HG02943 (cell line): ENCODE measurements around the gene NTN1.
"Not testable (repeated sequence)": the region's sequence is repeated elsewhere in the genome, so short reads cannot be mapped to it uniquely, and the experiment has no call there.

Experiments used
- ATAC-seq: cut with Tn5 transposase; IDR thresholded peaks from one replicate; pipeline ENCODE4 v1.9.1; 2021; ENCODE audit warnings: mild to moderate bottlenecking, low read depth, moderate library complexity; ENCODE audit not compliant: unreplicated experiment

NTN1 gene

GRCh38 chr17:9148905-9149525, 127.7 kb downstream of the NTN1 start:
- no peak for ATAC-seq

DNA sequence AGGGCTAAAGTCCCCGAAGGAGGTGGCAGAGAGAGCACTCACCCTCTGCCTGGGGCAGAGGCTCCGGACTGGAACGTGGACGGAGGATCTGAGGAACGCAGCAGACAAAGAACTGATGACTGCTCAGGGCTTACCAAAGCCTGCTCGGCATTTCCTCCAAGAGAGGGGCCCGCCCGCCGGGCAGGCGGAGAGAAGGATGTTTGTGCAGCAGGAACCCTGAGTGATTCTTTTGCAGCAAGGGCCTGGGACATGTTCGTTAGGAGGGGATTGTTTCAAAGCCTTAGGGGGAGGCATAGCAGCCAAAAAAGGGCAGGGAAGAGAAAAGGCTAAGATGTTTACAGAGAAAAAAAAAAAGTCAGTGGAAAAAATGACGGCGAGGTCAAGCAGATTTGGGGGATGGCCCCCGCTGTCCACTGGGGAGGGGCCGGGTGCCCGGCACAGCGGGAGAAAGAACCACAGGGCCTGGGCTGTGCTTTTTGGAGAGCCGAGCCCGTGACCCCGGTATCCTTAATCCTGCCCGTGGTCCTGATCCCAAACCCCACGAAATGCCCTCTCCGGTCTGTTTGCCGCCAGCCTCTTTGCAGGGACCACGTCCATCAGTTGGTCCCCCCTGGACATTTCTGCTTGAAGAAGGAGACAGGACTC, 129.3 kb downstream of the NTN1 start:
- no peak for ATAC-seq

DNA sequence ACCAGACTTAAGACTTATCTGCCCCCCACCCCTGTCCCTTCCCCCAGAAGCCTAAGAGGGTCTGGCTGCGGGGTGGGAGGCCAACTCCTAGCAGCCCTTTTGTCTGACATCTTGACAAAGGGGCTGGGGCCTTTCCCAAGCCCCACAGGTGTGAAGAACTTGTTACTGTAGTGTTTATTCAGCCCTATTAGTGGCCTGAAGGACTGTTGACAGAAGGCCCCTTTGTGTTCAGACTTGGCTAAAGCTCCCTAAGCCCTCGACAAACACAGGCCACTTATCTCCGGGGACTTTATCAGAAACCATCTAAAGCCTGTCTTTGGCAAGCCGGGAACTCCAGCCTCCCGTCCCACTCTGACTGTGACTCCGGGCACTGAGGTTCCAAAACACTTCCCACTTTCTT, 129.8 kb downstream of the NTN1 start:
- no peak for ATAC-seq

- not testable (repeated sequence) for ATAC-seq
Measured at GRCh38 chr17:9151740-9152139, 130.4 kb downstream of the NTN1 start.

GRCh38 chr17:9158544-9159452, 137.5 kb downstream of the NTN1 start:
- no peak for ATAC-seq

DNA sequence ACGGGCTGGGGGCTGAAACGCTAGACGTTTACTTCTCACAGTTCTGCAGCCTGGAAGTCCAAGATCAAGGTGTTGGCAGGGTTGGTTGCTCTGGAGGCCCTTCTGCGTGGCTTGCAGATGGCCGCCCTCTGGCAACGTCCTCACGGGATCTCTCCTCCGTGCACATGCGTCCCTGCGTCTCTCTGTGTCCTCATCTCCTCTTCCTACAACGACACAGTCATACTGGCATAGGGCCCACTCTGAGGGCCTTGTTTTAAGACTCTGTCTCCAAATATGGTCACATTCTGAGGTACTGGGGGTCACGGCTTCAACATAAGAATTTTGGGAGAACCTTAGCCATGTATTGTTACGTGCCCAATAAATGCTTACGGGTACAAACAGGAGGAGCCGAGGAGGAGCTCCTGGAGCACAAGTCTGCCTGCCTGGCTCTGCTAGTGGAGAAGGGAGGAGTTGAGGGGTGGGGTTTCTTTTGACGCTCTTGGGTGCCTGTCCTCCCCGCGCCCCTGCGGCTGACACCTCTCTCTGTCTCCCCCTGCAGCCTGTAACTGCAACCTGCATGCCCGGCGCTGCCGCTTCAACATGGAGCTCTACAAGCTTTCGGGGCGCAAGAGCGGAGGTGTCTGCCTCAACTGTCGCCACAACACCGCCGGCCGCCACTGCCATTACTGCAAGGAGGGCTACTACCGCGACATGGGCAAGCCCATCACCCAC, 141.1 kb downstream of the NTN1 start:
- no peak for ATAC-seq

GRCh38 chr17:9166788-9167187, 145.5 kb downstream of the NTN1 start:
- no peak for ATAC-seq

DNA sequence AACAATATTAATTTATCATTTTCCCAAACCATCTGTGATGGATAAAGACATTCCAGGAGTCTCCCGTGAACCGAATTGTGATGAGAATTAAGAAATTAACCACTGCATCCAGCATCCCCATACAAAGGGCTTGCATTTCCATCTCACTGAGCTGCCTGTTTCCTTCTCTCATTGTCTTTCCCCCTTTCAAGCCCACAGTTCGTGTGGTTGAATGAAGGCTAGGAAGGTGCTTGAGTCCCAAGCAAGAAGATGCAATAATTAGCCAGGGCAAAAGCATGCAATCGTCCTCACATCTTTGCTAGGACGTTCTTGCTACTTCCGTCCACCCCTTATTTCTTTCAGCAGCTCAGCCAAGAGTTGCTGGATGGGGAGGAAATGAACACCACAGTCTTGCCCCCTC, 146.1 kb downstream of the NTN1 start:
- ATAC-seq = no peak

GRCh38 chr17:9169116-9169515, 147.8 kb downstream of the NTN1 start:
- no peak for ATAC-seq

GRCh38 chr17:9170336-9170735, 149.0 kb downstream of the NTN1 start:
- no peak for ATAC-seq

DNA sequence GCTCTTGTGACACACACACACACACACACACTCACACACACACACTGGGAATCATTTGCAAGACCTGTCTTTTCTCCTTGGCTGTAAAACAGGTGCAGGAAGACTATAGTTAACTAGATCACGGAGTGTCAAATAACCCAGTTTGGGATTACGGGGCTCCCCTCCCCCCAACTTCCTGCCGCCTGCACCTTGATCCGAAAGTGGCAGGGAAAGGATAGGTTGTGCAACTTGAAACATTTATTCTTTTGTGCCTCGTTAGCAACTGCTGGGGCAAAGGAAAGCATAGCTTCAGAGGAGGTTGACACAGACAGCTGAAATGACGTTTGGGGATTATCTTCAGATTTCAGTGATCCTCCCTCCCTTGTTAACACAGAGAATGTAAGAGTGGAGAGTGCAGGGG, 149.5 kb downstream of the NTN1 start:
- no peak for ATAC-seq

GRCh38 chr17:9173386-9173983, 152.2 kb downstream of the NTN1 start:
- no peak for ATAC-seq

DNA sequence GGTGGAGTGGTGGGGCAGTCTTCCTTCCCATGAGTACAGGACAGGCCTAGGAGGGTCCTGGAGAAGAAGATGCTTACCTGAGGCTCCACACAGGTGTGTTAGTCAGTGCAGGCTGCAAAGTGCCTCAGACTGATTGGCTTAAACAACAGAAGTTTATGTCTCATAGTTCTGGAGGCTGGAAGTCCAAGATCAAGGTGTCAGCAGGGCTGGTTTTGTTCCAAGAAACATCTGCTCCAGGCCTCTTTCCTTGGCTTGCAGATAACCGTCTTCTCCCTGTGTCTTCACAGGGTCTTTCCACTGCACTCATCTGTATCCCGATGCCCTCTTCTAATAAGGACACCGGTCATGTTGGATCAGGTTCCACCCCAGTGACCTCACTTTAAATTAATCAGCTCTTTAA, 153.0 kb downstream of the NTN1 start:
- ATAC-seq = no peak

DNA sequence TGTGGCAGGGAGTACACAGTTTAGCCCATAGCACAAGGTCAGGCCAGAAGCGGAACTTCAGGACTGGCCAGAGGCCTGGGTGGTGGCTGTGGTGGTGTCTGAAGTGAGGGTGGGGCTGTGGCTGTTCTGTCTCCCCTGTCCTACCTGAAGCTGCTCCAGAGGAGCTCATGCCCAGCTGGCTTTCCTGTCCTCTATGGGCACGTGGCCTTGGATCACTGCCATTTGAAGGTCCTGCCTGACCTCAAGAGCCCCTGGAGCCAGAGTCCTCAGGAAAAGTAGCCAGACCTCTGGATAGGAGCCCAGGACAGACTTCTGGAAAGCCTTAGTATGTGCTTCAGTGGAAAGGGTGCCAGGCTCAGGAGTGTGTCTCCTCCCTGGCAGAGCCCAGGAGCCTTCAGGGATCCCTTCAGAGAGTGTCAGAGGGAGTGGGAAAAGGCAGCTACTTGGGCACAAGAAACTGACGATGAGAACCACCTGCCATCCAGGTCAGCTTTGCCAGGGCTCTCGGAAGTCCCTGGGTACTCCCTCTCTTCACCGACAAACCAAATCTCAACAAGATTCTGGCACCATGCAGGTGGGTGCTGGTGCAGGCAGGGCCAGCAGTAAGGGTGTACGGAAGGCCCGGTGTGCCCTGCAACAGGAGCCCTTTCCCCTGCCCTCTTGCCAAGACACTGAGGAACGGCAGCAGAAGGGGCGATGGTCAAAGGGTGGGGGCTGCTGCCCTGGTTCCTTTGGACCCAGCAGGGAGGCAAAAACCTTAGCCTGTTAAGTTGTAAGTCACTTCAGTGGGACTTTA, 153.7 kb downstream of the NTN1 start:
- no peak for ATAC-seq

DNA sequence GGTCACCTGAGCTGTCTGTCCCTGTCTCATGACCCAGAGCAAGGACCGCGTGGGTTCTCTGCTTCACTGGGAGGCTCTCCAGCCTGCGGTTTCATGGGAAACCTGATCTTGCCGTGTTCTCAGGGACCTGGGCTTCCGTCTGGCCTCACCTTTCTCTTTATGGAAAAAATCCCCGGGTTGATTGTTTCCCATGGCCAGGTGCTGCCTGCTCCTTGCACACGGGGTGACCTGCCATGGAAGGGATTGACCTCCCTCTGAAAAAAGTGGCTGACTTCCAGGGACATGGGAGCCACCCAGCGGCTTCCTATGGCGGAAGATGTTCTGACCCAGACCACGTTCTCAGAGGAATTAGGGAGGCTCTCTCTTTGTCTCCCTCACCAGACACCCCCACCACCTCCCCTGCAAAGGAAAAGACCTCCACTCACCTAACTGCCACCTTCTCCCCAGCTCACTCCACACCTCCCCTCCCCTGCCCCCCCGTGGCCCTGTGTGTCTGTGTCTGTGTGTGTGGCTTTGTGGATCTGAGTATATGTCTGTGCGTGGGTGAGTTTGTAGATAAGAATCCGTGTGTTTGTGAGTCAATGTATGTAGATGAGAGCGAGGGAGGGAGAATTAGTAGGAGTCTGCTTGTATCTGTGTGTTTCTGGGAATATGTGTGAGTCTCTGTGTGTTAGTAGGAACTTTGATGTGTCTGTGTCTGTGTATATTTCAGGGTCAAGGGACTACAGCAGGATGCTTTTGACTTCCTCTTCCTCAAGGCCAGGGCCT, 154.6 kb downstream of the NTN1 start:
- no peak for ATAC-seq

DNA sequence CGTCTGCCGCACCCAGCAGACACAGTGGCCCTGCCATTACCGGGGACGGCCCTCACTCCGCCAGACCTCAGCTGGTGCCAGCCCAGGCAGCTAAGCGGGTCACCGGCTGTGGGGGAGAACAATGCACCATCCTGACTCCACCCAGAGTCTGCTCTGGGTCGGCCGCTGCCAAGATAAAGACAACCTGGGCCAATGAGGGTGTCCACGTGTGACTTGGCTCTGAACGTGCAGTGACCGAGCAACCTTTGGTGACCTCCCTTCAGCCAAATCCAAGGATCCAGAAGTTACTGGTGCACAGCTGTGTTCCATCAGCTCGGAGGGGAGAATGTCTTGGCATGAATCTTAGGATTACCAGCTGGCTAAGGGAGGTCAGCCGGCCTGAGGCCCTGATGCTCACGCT, 155.9 kb downstream of the NTN1 start:
- ATAC-seq = no peak

DNA sequence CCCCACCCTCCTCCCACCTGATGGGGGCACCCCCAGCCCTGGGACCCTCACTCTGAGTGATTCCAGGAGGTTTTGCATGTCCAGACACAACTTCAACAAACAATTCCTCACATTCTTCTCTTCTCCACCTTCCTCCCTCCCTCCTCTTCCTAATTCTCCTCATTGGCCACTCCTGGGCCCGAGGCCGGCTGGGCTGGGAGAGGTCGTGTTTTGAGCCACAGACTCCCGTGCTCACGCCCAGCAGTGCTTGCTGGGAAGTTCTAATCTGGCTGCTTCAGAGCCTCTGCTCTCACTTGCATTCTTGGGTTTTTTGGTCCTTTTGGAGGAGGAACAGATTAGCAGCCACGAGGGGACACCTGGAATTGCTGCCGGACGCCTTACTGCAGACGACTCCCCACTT, 157.0 kb downstream of the NTN1 start:
- no peak for ATAC-seq

DNA sequence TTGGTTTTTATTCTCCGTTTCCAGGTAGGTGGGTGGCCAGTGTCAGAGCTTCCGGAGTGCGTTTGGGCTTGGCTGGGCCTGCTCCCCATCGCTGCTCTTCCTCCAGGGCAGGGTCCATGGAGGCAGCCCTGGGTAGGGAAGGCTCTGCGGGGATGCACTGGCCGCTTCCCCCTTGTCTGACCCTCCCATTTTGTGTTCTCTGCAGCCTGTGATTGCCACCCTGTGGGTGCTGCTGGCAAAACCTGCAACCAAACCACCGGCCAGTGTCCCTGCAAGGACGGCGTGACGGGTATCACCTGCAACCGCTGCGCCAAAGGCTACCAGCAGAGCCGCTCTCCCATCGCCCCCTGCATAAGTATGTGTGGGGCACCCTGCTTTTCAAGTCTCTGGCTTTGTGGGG, 158.3 kb downstream of the NTN1 start:
- no peak for ATAC-seq

- no peak for ATAC-seq
Measured at GRCh38 chr17:9181640-9182039, 160.3 kb downstream of the NTN1 start.
